GM12878 (cell line): ENCODE results near the gene DNTT.

Source experiments
- BHLHE40 ChIP-seq, 2 experiments: fragments of 450-650 bp in 1 of 2; IDR thresholded peaks; 2 replicates each; pipeline ENCODE4 v1.6.1; 2011 to 2017; ENCODE audit warnings: low read depth in 2 of 2, borderline replicate concordance in 1 of 2, improper control_type of control experiment in 1 of 2, low read length in 1 of 2, mild to moderate bottlenecking in 1 of 2
- CTCF ChIP-seq, 3 experiments: IDR thresholded peaks in 2 of 3; conservative IDR thresholded peaks in 1 of 3; 2 replicates each; pipeline ENCODE4 v1.5.1; 2011; ENCODE audit warnings: low read depth in 3 of 3, low read length in 3 of 3, mild to moderate bottlenecking in 3 of 3, control low read depth in 2 of 3, moderate library complexity in 2 of 3, inconsistent platforms in 1 of 3, mixed read lengths in 1 of 3; ENCODE audit not compliant: control insufficient read depth in 2 of 3, insufficient read depth in 1 of 3; ENCODE audit errors: extremely low read depth in 1 of 3
- EP300 ChIP-seq, 2 experiments: fragments of 150-350 bp in 1 of 2; IDR thresholded peaks; 2 replicates each; pipeline ENCODE4 v1.6.1; 2011 to 2012; ENCODE audit warnings: low read depth in 2 of 2, low read length in 2 of 2, borderline replicate concordance in 1 of 2, improper control_type of control experiment in 1 of 2, inconsistent platforms in 1 of 2; ENCODE audit not compliant: control insufficient read depth in 1 of 2
- ETV6 ChIP-seq, 2 experiments: fragments of 450-650 bp in 1 of 2; IDR thresholded peaks in 1 of 2; conservative IDR thresholded peaks in 1 of 2; 2 replicates each; pipeline ENCODE4 v1.6.1; 2014; ENCODE audit warnings: antibody characterized with exemption in 1 of 2, borderline replicate concordance in 1 of 2, low read depth in 1 of 2, mild to moderate bottlenecking in 1 of 2, moderate library complexity in 1 of 2
- EZH2 ChIP-seq: IDR thresholded peaks from 2 replicates; pipeline ENCODE4 v1.6.1; 2012; ENCODE audit warnings: low read depth, mild to moderate bottlenecking, control low read depth, inconsistent platforms, low read length, borderline replicate concordance; ENCODE audit not compliant: control insufficient read depth
- GATAD2B ChIP-seq: fragments of 450-650 bp; conservative IDR thresholded peaks from 2 replicates; pipeline ENCODE4 v1.6.1; 2017; ENCODE audit warnings: low read depth, mild to moderate bottlenecking, moderate library complexity
- MXI1 ChIP-seq: fragments of 150-350 bp; IDR thresholded peaks from 2 replicates; pipeline ENCODE4 v1.6.1; 2011; ENCODE audit warnings: low read depth, mild to moderate bottlenecking, inconsistent platforms, low read length, improper control_type of control experiment
- NRF1 ChIP-seq: conservative IDR thresholded peaks from 2 replicates; pipeline ENCODE4 v1.6.1; 2011; ENCODE audit warnings: mild to moderate bottlenecking, low read depth, low read length, improper control_type of control experiment

DNA sequence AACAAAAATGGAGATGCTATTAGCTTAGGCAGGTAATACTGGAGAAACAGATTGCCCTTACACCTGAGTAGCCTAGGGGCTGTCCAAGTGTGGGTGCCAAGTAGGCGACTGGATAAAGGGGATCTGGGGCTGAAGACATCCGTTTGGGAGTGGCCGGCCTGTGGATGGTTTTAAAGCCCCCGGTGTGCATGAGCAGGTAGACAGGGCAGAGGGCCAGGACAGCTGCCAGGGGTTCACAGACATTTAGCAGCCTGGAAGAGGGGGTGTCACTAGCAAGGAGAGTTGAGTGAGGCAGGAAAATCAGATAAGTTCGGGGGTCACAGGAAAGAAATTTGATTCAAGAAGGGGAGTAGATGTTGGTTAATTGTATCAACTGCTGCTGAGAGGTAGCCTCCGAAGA, 56.1 kb downstream of the DNTT start:
- TF ChIP-seq EP300 (IDR thresholded peaks at IDR 0.05; ENCODE audit: borderline replicate concordance in 1 of 2, control insufficient read depth in 1 of 2, low read depth in 2 of 2, low read length in 2 of 2) = no peak
- TF ChIP-seq NRF1 = no peak
- no peak for TF ChIP-seq GATAD2B
- no peak for TF ChIP-seq CTCF (IDR thresholded peaks at IDR 0.05 in 2 of 3, conservative IDR thresholded peaks at IDR 0.05 in 1 of 3; ENCODE audit: control insufficient read depth in 2 of 3, extremely low read depth in 1 of 3, insufficient read depth in 1 of 3, low read depth in 3 of 3, low read length in 3 of 3)
- no peak for TF ChIP-seq MXI1
- TF ChIP-seq EZH2 = no peak
- no peak for TF ChIP-seq ETV6 (conservative IDR thresholded peaks at IDR 0.05 in 1 of 2, IDR thresholded peaks at IDR 0.05 in 1 of 2; ENCODE audit: borderline replicate concordance in 1 of 2, low read depth in 1 of 2)
- no peak for TF ChIP-seq BHLHE40 (IDR thresholded peaks at IDR 0.05; ENCODE audit: borderline replicate concordance in 1 of 2, low read depth in 2 of 2, low read length in 1 of 2)
